GM12873 (cell line): ENCODE measurements around the gene PLPPR1.

Source experiments
- TF ChIP-seq, protein P1 (sequence below): IDR thresholded peaks from 2 replicates; pipeline ENCODE4 v1.5.1; 2012; ENCODE audit warnings: low read depth, mild to moderate bottlenecking, moderate library complexity, low read length, control low read depth; ENCODE audit not compliant: insufficient read depth; ENCODE audit errors: missing control alignments

PLPPR1 gene

DNA sequence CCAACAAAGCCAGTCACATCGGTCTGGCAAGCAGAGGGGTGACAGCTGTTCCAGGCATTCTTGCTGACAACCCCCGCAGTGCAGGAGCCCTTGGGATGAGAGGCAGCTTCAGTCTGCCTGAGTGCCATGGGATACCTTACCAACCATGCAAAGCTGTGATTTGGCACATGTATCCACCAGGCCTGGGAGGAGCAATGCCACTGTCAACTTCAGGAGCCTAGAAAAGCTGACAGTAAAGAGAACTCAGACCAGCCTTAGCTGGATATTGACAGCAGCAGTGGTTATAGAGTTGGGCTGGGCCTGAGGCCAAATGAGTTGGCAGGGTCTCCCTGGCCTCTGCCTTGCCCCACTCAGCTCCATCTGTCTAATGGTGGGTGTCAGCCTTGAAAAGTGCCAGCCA is 10.1 kb upstream of the PLPPR1 start:
- TF ChIP-seq, protein P1, sequence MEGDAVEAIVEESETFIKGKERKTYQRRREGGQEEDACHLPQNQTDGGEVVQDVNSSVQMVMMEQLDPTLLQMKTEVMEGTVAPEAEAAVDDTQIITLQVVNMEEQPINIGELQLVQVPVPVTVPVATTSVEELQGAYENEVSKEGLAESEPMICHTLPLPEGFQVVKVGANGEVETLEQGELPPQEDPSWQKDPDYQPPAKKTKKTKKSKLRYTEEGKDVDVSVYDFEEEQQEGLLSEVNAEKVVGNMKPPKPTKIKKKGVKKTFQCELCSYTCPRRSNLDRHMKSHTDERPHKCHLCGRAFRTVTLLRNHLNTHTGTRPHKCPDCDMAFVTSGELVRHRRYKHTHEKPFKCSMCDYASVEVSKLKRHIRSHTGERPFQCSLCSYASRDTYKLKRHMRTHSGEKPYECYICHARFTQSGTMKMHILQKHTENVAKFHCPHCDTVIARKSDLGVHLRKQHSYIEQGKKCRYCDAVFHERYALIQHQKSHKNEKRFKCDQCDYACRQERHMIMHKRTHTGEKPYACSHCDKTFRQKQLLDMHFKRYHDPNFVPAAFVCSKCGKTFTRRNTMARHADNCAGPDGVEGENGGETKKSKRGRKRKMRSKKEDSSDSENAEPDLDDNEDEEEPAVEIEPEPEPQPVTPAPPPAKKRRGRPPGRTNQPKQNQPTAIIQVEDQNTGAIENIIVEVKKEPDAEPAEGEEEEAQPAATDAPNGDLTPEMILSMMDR: no peak

DNA sequence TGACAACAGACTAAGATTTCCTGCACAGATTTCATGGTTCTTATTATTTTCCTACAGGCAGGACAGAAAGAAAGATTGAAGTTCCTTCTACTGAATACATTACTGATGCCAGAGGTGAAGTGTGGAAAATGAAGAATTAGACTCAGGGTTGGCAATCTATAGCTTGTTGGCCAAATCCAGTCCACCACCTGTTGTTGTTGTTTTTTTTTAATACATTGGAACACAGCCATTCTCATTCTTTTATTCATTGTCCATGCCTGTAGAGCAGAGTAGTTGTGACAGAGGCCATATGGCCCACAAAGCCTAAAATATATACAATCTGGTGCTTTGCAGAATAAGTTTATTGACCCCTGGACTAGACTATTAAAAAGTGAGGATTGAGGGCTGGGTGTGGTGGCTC is 5.8 kb upstream of the PLPPR1 start:
- TF ChIP-seq, protein P1: no peak

DNA sequence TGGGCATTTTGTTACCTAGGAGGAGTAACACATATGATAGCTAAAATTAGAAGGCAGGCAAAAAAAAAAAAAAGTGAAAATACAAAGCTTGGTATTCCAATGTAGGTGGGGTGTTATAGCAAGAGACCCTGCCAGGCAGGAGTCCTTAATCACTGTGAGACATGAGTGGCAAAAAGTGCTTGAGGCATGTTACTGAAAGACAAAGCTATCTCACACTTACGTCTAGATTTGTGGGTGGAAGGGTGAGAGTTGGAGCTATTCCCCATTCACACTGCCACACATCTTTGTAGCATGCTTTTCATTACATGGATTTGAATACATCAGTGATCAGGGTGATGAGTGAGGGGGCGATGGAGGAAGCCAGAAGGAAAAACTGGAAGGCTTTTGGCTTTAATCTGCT is 2.6 kb upstream of the PLPPR1 start:
- TF ChIP-seq, protein P1: no peak

DNA sequence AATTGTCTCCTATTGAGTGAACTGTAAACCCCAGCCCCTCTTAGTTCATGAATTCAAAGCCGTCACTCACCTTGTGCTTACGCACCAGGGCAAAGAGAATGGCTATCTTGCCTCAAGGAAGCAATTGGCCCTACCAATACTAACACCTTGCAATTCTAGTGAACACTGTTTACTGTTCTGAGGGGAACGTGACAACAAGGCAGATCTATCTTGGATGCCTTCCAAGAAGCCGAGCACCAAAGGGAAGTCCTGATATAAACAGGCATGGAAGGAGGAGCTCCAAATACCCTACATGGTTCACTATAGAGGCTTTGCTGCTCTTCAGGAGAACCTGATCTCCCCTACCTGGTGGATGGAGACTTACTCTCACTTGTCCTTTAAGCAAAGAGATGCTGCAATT is 1.7 kb upstream of the PLPPR1 start:
- TF ChIP-seq, protein P1: no peak

DNA sequence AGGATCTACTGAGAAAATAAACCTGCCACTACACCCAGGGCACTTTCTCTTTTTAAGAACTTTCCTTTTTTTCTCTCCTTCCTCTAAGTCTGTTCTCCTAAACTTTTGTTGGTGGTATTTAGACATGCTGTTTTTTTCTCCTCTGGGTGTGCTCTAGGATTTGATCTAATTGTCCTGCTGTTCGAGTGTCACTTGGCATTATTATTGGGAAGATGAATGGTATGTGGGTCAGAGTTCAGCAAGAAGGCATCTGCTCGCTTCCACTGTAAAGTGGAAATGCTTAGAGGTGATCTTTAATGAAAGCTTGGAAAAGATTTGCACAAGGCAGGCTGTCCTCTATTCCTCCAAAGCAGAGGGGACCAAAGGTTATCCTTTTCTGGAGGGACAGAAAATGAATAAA is 1.3 kb upstream of the PLPPR1 start:
- TF ChIP-seq, protein P1: no peak

DNA sequence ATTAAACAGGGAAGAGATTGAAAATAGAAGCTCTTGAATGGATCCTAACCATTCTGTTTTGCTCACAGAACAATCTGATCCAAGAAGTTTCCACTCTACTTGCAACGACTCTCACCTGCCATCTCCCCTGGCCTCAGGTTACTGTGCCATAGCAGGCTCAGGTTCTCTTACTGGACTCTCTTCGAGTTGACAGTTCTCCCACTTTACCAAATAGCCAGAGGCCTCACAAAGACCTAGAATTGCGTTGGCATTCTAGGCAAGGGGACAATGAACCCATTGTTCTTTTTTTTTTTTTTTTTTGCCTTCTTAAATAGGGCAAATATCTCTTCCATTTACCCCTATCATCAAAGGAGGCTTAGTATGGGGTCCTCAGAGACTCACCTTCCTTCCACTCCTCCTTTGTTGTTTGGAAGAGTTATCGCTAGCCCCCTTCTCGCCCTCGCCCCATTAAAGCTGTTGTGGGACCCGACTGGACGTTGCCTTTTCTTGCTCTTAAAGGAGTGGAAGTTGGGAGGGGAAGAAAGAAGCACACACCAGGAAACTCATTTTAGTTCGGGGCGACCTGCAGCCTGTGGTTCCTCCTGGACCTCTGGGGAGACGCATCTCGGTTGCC is 688 bp upstream of the PLPPR1 start:
- TF ChIP-seq, protein P1: no peak

DNA sequence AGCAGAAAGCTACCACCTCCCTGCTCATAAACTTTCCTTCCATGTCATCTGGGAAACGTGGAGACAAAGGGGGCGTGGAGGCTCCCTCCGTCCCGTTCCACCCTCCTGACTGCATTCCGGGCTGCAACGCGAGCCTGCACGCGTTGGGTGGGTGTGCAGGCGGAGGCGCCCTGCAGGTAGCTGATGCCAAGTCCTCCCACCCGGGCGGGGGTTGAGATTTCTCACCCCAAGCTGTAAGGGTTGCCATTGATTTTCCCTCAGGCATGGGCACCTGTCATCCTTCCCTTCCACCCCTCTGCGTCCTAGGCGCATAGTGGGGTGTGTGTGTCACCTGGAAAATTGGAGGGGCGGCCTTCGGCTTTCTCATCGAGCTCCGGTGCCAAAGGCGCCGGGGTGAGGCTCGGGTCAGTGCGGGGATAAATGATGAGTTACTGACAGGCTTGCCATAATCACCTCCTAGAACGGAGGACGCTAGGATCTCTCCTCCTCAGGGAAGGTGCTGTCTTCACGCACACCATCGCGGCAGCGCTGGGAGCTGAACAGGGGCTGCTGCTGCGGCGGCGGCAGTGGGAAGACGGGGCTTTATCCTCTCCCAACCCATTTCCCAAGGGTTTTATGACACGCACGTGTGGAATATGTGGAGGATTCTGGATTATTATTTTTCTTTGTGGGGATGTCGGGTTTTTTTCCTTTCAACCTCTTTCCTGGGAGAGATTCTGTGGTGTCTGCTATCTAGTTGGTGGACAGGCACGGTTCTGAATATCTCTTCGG is 973 bp downstream of the PLPPR1 start:
- TF ChIP-seq, protein P1: no peak
